Lower leg skin (tissue), 3 donors: ENCODE data around the gene PLXDC1.

Source experiments
- CTCF ChIP-seq, 3 donors: fragments of 450-650 bp; IDR thresholded peaks; one replicate each; pipeline ENCODE4 v1.5.1; 2016; ENCODE audit warnings: antibody characterized with exemption in 3 of 3, mild to moderate bottlenecking in 3 of 3, moderate library complexity in 2 of 3
- POLR2A ChIP-seq, 2 donors: fragments of 450-650 bp; IDR thresholded peaks; one replicate each; pipeline ENCODE4 v1.6.1; 2016 to 2017; ENCODE audit warnings: antibody characterized with exemption in 2 of 2, mild to moderate bottlenecking in 1 of 2, moderate library complexity in 1 of 2

- TF ChIP-seq CTCF (IDR thresholded peaks at IDR 0.05), result no peak
- TF ChIP-seq POLR2A (IDR thresholded peaks at IDR 0.05), result no peak
These were observed 31.6 kb upstream of the PLXDC1 start for GRCh38 chr17:39183045-39183444.
